Measurements from ENCODE around the gene HOMER2.
A peak's percentile ranks its signal among the peaks of the same experiment; 100 is the strongest.

HOMER2 gene

DNA sequence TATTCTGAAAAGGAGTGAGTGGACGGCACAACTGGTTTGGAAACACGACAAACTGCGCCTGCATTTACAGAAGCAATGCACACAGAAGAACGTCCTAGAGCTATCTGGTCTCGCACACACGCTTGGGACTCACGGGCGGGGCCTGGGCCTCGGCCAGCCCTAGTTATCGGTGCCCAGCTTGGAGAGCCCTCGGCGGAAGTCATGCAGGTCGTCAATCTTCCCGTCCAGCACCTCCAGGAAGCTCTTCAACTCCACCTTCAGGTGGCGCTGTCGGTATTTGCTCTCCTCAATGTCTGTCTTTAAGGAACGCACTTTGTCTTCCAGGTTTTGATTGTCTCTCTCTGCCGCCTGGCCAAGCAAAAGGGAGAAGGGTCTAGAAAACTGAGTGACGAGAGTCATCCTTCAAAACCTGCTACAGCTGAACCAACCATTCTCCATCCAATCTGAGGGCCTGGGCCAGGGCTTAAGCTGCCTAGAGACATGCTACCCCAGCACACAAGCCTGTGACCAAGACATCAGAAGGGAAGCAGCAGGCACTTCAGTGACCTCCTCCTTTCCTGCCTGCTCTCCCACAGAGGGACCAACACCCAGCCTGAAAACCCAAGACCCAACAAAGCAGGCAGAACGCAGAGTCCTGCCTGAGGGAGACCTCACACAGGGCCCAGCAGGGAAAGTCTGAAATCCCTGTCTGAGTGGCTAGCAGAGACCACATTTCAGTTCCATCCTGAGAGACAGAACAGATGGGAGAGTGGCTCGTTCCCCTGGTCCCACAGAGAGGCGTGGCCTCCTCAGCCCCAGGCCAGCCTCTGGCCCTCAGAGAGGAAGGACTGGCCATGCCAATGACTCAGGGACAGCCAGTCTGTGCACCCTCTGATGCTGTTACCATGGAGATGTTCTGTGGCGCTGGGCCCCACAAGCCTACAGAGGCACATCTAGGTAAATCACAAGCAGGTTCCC, 102.7 kb downstream of the HOMER2 start:
- TF ChIP-seq, protein P1, sequence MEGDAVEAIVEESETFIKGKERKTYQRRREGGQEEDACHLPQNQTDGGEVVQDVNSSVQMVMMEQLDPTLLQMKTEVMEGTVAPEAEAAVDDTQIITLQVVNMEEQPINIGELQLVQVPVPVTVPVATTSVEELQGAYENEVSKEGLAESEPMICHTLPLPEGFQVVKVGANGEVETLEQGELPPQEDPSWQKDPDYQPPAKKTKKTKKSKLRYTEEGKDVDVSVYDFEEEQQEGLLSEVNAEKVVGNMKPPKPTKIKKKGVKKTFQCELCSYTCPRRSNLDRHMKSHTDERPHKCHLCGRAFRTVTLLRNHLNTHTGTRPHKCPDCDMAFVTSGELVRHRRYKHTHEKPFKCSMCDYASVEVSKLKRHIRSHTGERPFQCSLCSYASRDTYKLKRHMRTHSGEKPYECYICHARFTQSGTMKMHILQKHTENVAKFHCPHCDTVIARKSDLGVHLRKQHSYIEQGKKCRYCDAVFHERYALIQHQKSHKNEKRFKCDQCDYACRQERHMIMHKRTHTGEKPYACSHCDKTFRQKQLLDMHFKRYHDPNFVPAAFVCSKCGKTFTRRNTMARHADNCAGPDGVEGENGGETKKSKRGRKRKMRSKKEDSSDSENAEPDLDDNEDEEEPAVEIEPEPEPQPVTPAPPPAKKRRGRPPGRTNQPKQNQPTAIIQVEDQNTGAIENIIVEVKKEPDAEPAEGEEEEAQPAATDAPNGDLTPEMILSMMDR (IDR thresholded peaks at IDR 0.05; ENCODE audit: low read depth, low read length, missing control alignments): peak; percentile 76
- peak; percentile 62 for DNase-seq (ENCODE audit: low read depth)
- H3K4me3 ChIP-seq (ENCODE audit: low read depth, low read length): no peak overlapping the region
- in situ Hi-C loops (cut with HindIII; ENCODE audit: low sequenced_read_pairs): loop anchor here (5.0 kb wide), 2 partner anchors 102 to 262 kb away; partner anchors contain the start of gene HOMER2

DNA sequence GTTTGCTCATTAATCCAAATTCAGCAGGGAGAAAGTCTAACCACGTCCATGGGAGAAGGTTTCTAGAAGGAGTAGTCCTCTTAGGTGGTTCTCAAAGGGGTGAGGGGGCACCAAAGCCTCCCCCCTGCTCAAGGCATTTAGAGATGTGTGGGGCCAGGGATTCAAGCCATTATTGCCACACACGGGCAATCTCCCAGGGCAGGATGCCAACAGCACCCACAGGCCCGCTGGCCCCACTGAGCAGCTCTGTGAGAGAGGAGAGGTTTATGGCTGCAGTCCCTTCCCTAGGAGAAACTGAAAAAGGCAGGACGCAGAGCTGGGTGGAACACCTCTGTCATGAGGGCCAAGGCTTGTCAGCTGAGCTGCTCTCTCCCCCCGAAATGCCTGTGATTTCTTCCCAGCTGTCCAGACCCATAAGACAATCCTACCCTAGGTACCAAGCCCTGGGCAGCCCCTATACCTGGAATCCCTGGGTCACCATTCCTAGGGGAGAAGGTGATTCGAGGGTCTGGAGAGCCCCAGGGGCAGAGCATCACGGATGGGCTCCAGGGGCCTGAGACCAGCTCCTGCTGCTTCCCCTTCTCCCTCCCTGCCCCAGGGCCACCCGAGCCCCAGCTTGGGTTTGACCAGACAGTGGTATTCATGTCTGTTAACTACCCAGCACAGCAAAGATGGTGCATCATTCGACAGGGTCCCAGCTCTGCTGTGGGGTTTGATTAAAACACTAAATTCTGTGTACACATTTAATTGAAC, 104.1 kb downstream of the HOMER2 start:
- TF ChIP-seq, protein P1 (IDR thresholded peaks at IDR 0.05; ENCODE audit: low read depth, low read length, missing control alignments): no peak
- in situ Hi-C loops (cut with HindIII; ENCODE audit: low sequenced_read_pairs): loop anchor here (5.0 kb wide), 2 partner anchors 104 to 264 kb away; partner anchors contain the start of gene HOMER2
- no peak for DNase-seq (ENCODE audit: low read depth)
- no peak overlapping the region for H3K4me3 ChIP-seq (ENCODE audit: low read depth, low read length)

DNA sequence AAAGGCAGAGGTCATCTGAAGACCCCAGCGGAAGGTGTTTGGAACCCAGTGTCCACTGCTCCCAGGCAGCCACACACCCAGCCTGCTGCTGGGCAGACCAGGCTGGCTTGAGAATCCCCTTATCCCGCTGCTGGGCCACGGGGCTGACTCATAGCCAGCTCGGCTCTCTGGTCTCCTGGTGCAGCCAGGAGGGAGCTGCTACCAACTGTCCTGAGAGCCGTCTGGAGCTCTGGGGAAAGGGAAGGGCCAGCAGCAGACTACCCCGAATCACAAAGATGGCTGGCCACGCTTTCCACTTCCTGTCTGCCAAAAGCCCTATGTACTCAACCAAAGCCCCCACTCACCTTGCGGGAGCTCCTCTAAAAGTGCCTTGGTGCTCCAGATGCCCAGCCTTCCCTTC, 104.8 kb downstream of the HOMER2 start:
- H3K4me3 ChIP-seq (ENCODE audit: low read depth, low read length): no peak overlapping the region
- no peak for DNase-seq (ENCODE audit: low read depth)
- in situ Hi-C loops (cut with HindIII; ENCODE audit: low sequenced_read_pairs): loop anchor here (5.0 kb wide), 2 partner anchors 105 to 265 kb away; partner anchors contain the start of gene HOMER2
- TF ChIP-seq, protein P1 (IDR thresholded peaks at IDR 0.05; ENCODE audit: low read depth, low read length, missing control alignments): no peak

DNA sequence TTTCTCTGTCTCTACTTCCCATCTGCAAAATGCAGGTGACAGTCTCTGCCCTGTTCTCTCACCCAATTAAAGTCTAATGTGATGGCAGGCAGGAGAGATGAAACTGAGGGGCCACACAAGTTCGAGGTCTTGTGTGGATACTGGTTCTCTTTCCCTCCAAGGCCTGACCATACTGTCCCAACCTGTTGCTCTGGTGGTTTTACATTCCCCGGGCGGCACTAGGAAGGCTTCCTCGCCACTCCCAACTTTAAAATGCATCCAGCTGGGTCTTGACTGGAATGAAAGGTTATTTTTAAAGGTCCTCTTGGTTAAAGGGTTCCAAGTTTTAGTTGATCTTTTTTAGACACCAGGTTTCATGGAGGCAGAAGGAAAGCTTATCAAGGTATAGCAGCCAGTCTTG, 105.9 kb downstream of the HOMER2 start:
- in situ Hi-C loops (cut with HindIII; ENCODE audit: low sequenced_read_pairs): loop anchor here (5.0 kb wide), 2 partner anchors 106 to 266 kb away; partner anchors contain the start of gene HOMER2
- no peak for DNase-seq (ENCODE audit: low read depth)
- TF ChIP-seq, protein P1 (IDR thresholded peaks at IDR 0.05; ENCODE audit: low read depth, low read length, missing control alignments): no peak

DNA sequence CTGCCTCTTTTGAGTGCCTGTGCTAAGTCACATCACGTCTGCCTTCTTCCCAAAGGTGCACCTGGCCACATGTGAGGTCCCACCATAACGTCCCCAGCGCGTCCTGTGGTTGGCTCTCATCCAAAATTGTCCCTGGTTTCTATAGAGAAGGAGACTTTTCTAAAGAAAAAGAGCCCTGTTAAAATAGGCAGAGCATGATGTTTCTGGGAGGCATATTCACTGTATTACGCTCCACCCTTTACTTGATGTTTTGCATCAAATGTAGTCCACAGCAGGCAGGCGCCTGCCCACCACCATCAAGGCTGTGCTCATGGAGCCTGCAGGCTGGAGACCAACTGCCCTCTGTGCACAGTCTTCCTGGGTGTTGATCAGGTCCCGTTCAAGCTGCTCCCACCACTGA, 106.8 kb downstream of the HOMER2 start:
- in situ Hi-C loops (cut with HindIII; ENCODE audit: low sequenced_read_pairs): loop anchor here (5.0 kb wide), 2 partner anchors 107 to 267 kb away; partner anchors contain the start of gene HOMER2
- TF ChIP-seq, protein P1 (IDR thresholded peaks at IDR 0.05; ENCODE audit: low read depth, low read length, missing control alignments): no peak
- DNase-seq (ENCODE audit: low read depth): no peak
- no peak overlapping the region for H3K4me3 ChIP-seq (ENCODE audit: low read depth, low read length)

More for the DNA sequence above, 105.9 kb downstream of the HOMER2 start:
- no peak overlapping the region for H3K4me3 ChIP-seq (ENCODE audit: low read depth, low read length)

DNA sequence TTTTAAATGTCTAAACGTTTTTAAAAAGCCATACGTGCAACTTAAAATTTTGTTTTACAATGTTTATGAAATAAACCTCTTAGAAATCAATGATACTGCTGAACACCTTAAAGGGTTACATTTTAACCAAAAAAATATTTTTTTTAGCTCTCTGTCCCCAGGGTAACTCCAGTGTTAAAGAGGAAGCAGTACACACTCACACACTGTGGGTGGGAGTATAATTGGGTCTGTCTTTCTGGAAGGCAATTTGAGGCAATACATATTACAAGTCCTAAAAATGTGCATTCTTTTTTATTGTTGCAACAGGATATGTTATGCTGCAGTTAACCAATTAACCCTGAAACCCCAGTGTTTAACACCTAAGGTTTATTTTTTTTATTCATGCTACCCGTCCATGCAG, 109.0 kb downstream of the HOMER2 start:
- DNase-seq (ENCODE audit: low read depth): no peak
- no peak overlapping the region for H3K4me3 ChIP-seq (ENCODE audit: low read depth, low read length)
- TF ChIP-seq, protein P1 (IDR thresholded peaks at IDR 0.05; ENCODE audit: low read depth, low read length, missing control alignments): no peak
- in situ Hi-C loops (cut with HindIII; ENCODE audit: low sequenced_read_pairs): no loop called here
